ENCODE data around the gene DRP2.

The DRP2 gene

DNA sequence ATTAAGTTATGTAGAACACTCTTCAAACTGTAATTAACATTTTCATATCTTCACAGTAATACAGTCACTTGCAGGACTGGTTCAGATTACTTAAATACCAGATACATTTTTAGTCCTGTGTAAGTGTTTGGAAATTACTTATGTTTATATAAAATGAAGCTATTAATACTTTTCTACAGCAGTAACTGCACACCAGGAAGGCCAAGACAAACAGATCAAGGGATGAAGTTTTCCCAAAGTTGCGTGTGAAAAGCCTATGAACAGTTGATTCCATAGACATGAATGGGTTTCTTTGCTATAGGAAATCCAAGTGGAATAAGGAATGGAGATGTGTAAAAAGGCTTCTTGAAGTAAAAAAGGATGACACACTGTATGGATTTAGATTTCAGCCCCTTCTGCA lies 28.9 kb upstream of the DRP2 start:
- Histone ChIP-seq H3K4me2 (ENCODE audit: low read length) (no peak overlapping the region), H3K27ac (ENCODE audit: low read length) (no peak overlapping the region), H4K20me1 (ENCODE audit: insufficient read depth, low read length) (no peaks in the 10 kb centered on the region), H3K4me3 (ENCODE audit: low read length) (no peak overlapping the region), H3K27me3 (ENCODE audit: low read depth, low read length) (no peaks in the 10 kb centered on the region), H3K4me1 (ENCODE audit: low read length) (no peaks in the 10 kb centered on the region), H3K36me3 (replicated peaks; ENCODE audit: low read depth, low read length) (no peaks in the 10 kb centered on the region), H2AFZ (ENCODE audit: low read depth, low read length) (no peak overlapping the region), H3K9ac (ENCODE audit: low read length) (no peak overlapping the region), H3K79me2 (ENCODE audit: low read length) (no peaks in the 10 kb centered on the region), H3K9me3 (ENCODE audit: insufficient read depth, low read length) (no peaks in the 10 kb centered on the region)
- TF ChIP-seq, protein P1, sequence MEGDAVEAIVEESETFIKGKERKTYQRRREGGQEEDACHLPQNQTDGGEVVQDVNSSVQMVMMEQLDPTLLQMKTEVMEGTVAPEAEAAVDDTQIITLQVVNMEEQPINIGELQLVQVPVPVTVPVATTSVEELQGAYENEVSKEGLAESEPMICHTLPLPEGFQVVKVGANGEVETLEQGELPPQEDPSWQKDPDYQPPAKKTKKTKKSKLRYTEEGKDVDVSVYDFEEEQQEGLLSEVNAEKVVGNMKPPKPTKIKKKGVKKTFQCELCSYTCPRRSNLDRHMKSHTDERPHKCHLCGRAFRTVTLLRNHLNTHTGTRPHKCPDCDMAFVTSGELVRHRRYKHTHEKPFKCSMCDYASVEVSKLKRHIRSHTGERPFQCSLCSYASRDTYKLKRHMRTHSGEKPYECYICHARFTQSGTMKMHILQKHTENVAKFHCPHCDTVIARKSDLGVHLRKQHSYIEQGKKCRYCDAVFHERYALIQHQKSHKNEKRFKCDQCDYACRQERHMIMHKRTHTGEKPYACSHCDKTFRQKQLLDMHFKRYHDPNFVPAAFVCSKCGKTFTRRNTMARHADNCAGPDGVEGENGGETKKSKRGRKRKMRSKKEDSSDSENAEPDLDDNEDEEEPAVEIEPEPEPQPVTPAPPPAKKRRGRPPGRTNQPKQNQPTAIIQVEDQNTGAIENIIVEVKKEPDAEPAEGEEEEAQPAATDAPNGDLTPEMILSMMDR (IDR thresholded peaks at IDR 0.05; ENCODE audit: low read depth, low read length): no peak
- no peak for TF ChIP-seq EZH2phosphoT487 (IDR thresholded peaks at IDR 0.05; ENCODE audit: low read depth)

DNA sequence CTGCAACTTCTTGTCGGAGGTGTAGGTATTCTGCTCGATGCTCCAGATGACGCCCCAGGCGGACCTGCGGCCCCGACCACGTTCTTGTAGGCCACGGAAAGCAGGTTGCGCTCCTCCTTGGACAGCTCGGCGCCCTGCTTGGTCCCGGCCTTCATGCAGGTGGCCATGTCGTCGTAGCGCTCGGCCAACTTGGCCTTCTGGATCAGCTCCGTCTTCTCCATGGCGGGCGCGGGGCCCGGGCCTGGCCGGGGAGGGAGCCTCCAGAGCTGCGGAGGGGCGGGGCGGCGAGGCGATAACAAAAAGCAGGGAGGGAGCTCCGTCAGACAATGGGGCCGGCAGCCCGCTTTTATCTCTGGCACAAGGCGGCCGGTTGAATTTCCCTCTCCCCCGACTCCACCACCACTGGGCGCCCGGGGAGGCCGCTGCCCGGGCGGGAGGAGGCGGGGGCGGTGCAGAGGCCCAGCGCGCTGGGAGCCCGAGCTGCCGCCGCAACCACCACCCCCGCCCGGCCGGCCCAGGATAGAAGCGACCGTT lies 28.3 kb upstream of the DRP2 start:
- Histone ChIP-seq H3K4me3 (ENCODE audit: low read length) (no peak overlapping the region), H3K79me2 (ENCODE audit: low read length) (no peaks in the 10 kb centered on the region), H3K27me3 (ENCODE audit: low read depth, low read length) (no peaks in the 10 kb centered on the region), H3K4me1 (ENCODE audit: low read length) (no peaks in the 10 kb centered on the region), H3K36me3 (replicated peaks; ENCODE audit: low read depth, low read length) (no peaks in the 10 kb centered on the region), H3K9ac (ENCODE audit: low read length) (no peak overlapping the region), H2AFZ (ENCODE audit: low read depth, low read length) (no peak overlapping the region), H3K27ac (ENCODE audit: low read length) (no peak overlapping the region), H3K9me3 (ENCODE audit: insufficient read depth, low read length) (no peaks in the 10 kb centered on the region), H3K4me2 (ENCODE audit: low read length) (no peak overlapping the region), H4K20me1 (ENCODE audit: insufficient read depth, low read length) (no peaks in the 10 kb centered on the region)
- TF ChIP-seq, protein P1 (IDR thresholded peaks at IDR 0.05; ENCODE audit: low read depth, low read length): no peak
- no peak for TF ChIP-seq EZH2phosphoT487 (IDR thresholded peaks at IDR 0.05; ENCODE audit: low read depth)

DNA sequence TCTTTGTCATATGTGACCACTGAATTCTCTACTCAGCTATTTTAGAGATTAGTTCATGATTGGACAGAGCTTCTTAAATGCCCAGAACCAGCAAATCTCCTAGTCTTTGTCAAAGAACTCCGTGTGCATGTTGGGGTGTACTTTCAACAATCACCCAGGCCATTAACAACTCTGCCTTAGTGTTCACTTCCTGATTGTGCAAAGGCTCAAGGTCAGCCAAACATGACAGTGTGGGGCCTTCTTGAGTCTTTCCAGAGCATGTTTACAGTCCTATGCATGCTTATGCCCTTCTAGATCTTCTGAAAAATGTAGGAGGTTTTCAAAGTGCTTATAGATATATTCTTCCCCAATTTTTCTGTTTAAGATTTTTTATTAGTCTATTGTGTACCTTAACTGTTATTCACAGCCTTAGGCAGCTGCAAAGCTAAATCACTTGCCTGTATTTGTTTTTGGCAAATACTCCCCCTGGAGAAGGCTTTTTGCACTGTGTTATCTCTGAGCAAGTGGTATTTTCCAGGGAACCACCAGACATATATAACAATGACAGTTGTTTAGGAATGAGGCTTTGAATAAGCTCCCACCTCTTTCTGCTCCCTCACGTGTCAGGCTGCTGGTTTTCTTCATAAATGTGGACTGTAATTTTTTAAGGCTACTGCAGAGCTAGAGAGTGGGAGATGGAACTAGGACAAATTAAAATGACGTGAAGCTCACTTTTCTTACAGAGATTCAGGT lies 24.0 kb upstream of the DRP2 start:
- Histone ChIP-seq H3K4me2 (ENCODE audit: low read length) (no peak overlapping the region), H3K9ac (ENCODE audit: low read length) (no peak overlapping the region), H3K9me3 (ENCODE audit: insufficient read depth, low read length) (no peaks in the 10 kb centered on the region), H3K79me2 (ENCODE audit: low read length) (no peaks in the 10 kb centered on the region), H3K27ac (ENCODE audit: low read length) (no peak overlapping the region), H4K20me1 (ENCODE audit: insufficient read depth, low read length) (no peaks in the 10 kb centered on the region), H3K36me3 (replicated peaks; ENCODE audit: low read depth, low read length) (no peaks in the 10 kb centered on the region), H3K27me3 (ENCODE audit: low read depth, low read length) (no peaks in the 10 kb centered on the region), H3K4me3 (ENCODE audit: low read length) (no peak overlapping the region), H2AFZ (ENCODE audit: low read depth, low read length) (no peak overlapping the region), H3K4me1 (ENCODE audit: low read length) (no peaks in the 10 kb centered on the region)
- no peak for TF ChIP-seq EZH2phosphoT487 (IDR thresholded peaks at IDR 0.05; ENCODE audit: low read depth)
- TF ChIP-seq, protein P1 (IDR thresholded peaks at IDR 0.05; ENCODE audit: low read depth, low read length): no peak

DNA sequence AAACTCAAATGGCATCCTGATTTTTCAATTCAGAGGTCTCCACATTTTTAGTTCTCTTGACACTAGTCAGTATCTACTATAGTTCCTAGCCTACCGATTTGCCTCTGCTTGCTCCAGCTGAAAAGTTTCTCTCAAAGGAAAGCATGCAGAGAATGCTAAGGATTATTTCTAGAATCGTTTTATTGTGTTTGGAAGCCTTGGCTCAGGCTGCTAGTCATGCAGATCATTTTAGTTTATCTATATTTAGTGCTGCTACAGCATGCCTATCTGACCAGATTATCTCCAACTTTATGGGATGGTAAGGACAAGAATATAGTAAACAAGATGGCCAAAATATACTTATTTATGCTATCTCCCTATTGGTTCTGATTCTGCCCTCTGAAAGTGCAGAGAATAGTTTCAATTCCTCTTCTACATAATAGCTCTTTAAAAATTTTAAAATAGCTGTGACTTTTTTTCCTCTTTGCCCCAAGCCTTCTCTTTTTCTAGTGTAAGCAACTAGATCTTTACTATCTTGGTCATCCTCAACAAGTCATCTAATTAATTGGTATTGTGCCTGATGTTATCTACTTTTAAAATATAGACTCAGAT lies 15.7 kb upstream of the DRP2 start:
- H3K36me3 ChIP-seq (replicated peaks; ENCODE audit: low read depth, low read length): no peaks in the 10 kb centered on the region
- no peak overlapping the region for H3K4me3 ChIP-seq (ENCODE audit: low read length)
- H3K27me3 ChIP-seq (ENCODE audit: low read depth, low read length): no peaks in the 10 kb centered on the region
- peaks cover 17% of the 10 kb centered on the region for H3K4me1 ChIP-seq (ENCODE audit: low read length)
- H3K27ac ChIP-seq (ENCODE audit: low read length): no peak overlapping the region
- TF ChIP-seq, protein P1 (IDR thresholded peaks at IDR 0.05; ENCODE audit: low read depth, low read length): no peak
- TF ChIP-seq EZH2phosphoT487 (IDR thresholded peaks at IDR 0.05; ENCODE audit: low read depth): no peak
- no peak overlapping the region for H3K9ac ChIP-seq (ENCODE audit: low read length)
- no peak overlapping the region for H3K4me2 ChIP-seq (ENCODE audit: low read length)
- H2AFZ ChIP-seq (ENCODE audit: low read depth, low read length): no peak overlapping the region
- H4K20me1 ChIP-seq (ENCODE audit: insufficient read depth, low read length): no peaks in the 10 kb centered on the region
- no peaks in the 10 kb centered on the region for H3K9me3 ChIP-seq (ENCODE audit: insufficient read depth, low read length)
- H3K79me2 ChIP-seq (ENCODE audit: low read length): no peaks in the 10 kb centered on the region
